B cell (primary cell): Measurements from ENCODE around the gene SIPA1L3.

Experiments
- CTCF ChIP-seq: fragments of 200-600 bp; IDR thresholded peaks from one replicate; pipeline ENCODE4 v1.8.0; 2022; ENCODE audit warnings: antibody characterized with exemption, mild to moderate bottlenecking
- EZH2 ChIP-seq: IDR thresholded peaks from 2 replicates; pipeline ENCODE4 v1.6.1; 2012; ENCODE audit warnings: borderline replicate concordance, low read depth, mild to moderate bottlenecking, moderate library complexity, low read length; ENCODE audit not compliant: insufficient read depth, poor library complexity, severe bottlenecking

GRCh38 chr19:38197937-38198704, 291.1 kb downstream of the SIPA1L3 start:
- TF ChIP-seq CTCF, result no peak
- TF ChIP-seq EZH2, result no peak
